GM13977 (cell line): ENCODE results near the gene CBX8.

Experiments
- DNase-seq: peaks from one replicate; pipeline ENCODE4 v3.0.0; 2012; ENCODE audit warnings: low spot score
- in situ Hi-C: fragments of 300-500 bp; cut with MboI; formaldehyde crosslinking; loops from one replicate; pipeline ENCODE4 v1.12.0; 2022; ENCODE audit warnings: low sequenced_read_pairs, low pct_unique_long_range_greater_than_20kb, mixed read lengths, inconsistent platforms; ENCODE audit not compliant: unreplicated experiment
- TF ChIP-seq, protein P1 (sequence below): IDR thresholded peaks from 2 replicates; pipeline ENCODE4 v1.5.1; 2012; ENCODE audit warnings: mild to moderate bottlenecking, control low read depth; ENCODE audit not compliant: insufficient read depth; ENCODE audit errors: extremely low read depth, missing control alignments

The CBX8 gene

DNA sequence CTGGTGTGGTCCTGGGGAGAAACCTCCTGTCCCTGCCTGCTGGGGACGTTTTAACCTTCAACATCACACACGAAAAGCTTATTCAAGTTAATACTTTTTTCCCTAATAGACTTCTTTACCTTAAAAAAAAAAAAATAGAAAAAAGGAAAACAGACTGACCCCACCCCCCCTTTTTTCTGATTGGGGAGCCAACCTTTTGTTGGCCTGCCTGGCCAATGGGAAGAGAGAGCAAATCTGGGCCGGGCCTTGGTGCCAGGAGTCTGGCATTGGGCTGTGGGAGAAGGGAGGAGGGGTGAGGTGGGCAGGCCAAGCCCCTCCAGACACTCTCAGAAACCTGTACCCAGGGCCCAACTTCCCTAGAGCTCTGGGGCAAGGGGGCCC, 3.0 kb downstream of the CBX8 start:
- in situ Hi-C loops, result loop anchor here (10.0 to 25.0 kb wide), 2 partner anchors 51 to 168 kb away; no protein-coding TSS in a partner anchor
- TF ChIP-seq, protein P1, sequence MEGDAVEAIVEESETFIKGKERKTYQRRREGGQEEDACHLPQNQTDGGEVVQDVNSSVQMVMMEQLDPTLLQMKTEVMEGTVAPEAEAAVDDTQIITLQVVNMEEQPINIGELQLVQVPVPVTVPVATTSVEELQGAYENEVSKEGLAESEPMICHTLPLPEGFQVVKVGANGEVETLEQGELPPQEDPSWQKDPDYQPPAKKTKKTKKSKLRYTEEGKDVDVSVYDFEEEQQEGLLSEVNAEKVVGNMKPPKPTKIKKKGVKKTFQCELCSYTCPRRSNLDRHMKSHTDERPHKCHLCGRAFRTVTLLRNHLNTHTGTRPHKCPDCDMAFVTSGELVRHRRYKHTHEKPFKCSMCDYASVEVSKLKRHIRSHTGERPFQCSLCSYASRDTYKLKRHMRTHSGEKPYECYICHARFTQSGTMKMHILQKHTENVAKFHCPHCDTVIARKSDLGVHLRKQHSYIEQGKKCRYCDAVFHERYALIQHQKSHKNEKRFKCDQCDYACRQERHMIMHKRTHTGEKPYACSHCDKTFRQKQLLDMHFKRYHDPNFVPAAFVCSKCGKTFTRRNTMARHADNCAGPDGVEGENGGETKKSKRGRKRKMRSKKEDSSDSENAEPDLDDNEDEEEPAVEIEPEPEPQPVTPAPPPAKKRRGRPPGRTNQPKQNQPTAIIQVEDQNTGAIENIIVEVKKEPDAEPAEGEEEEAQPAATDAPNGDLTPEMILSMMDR, result no peak
- no peak for DNase-seq

GRCh38 chr17:79792984-79793923, 3.6 kb downstream of the CBX8 start:
- no peak for DNase-seq
- TF ChIP-seq, protein P1, result no peak
- in situ Hi-C loops, result loop anchor here (10.0 to 25.0 kb wide), 2 partner anchors 52 to 169 kb away; no protein-coding TSS in a partner anchor

DNA sequence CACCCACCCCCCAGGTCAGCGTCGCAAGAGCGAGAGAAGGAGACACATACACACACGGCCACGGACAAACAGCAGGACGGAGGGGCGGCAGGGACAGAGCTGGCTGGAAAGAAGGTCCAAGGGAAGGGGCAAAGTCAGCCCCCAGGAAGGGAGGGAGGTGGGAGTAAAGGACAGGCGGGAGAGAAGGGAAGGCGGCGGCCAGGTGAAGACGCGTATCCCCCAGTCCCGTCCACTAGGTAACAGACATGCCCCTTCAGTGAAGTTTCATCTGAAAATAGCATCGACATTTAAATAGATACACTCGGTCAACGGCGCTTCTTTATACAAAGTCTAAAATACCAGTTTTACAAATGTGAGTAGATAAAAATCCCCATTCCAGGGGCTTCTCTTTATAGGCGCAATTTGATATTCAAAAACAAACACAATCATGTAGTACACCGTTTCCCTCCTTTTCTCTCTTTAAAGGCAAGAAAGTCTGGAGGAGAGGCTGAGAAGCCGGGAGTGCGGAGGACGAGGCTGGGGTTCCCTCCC, 4.5 kb downstream of the CBX8 start:
- DNase-seq, result no peak
- TF ChIP-seq, protein P1, result no peak
- in situ Hi-C loops, result loop anchor here (10.0 to 25.0 kb wide), 2 partner anchors 52 to 170 kb away; no protein-coding TSS in a partner anchor

DNA sequence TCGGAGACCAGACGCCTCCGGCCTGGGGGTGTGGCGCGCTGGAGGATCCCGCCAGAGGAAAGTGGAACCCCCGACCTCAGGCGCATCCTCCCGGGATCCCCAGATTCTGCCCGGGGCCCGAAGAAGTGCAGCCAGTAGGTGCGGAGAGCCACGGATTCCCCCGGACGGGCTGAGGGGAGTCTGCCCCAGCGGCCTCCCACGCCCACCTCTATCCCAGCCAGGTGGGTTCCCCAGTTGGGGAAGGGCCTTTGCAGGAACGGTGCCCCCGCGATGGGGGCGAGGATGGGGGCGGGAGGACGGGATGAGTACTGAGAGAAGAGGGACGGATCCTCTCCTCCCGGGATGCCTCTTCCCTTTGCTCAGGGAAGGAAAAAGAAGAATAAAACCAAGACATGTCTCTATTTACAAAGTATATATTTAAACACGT, 5.1 kb downstream of the CBX8 start:
- no peak for DNase-seq
- in situ Hi-C loops, result loop anchor here (10.0 to 25.0 kb wide), 2 partner anchors 53 to 171 kb away; no protein-coding TSS in a partner anchor
- TF ChIP-seq, protein P1, result no peak

GRCh38 chr17:79790805-79791734, 5.8 kb downstream of the CBX8 start:
- TF ChIP-seq, protein P1, result no peak
- in situ Hi-C loops, result loop anchor here (10.0 to 25.0 kb wide), 2 partner anchors 54 to 171 kb away; no protein-coding TSS in a partner anchor
- no peak for DNase-seq
